H1 (cell line): ENCODE measurements around the gene XIRP1. TPM values are rescaled to one million over a fixed set of nuclear protein-coding genes. Genes with fewer than 3 reads are reported as not detected.

Source experiments
- CTCF ChIA-PET: fragments of 300-600 bp; sonication (Branson Sonifier 250); formaldehyde crosslinking; loops from one replicate; lab custom pipeline; 2021; ENCODE audit not compliant: partially characterized antibody; lab: Charles Lee
- POLR2A ChIA-PET: fragments of 300-600 bp; sonication (Branson Sonifier 250); formaldehyde crosslinking; loops from one replicate; lab custom pipeline; 2021; ENCODE audit warnings: inconsistent platforms; ENCODE audit not compliant: partially characterized antibody; lab: Charles Lee
- DNase-seq, 2 experiments: peaks; one replicate each; pipeline versions ENCODE4 v3.0.0 to v3.0.0-alpha.2; 2010 to 2022; ENCODE audit warnings: low spot score in 2 of 2, low read depth in 1 of 2, mixed read lengths in 1 of 2
- FAIRE-seq: peaks from 2 replicates; lab custom pipeline; 2011; peaks lifted over from hg19 to GRCh38; lab: Jason Lieb, UNC
- H2AFZ ChIP-seq: 2 replicates; pipeline ENCODE4 v1.8.1; 2012; ENCODE audit warnings: low read length, inconsistent platforms
- H2AK5ac ChIP-seq: 2 replicates; pipeline ENCODE4 v1.6.1; 2013; ENCODE audit warnings: low read depth, low read length
- H2BK120ac ChIP-seq: replicated peaks from 2 replicates; pipeline ENCODE3; 2013; ENCODE audit warnings: low read depth, low read length, inconsistent platforms
- H2BK12ac ChIP-seq: 2 replicates; pipeline ENCODE4 v1.6.1; 2013; ENCODE audit warnings: low read depth, low read length
- H2BK15ac ChIP-seq: 2 replicates; pipeline ENCODE4 v1.6.1; 2013; ENCODE audit warnings: low read length
- H2BK20ac ChIP-seq: 2 replicates; pipeline ENCODE4 v1.6.1; 2013; ENCODE audit warnings: low read length
- H2BK5ac ChIP-seq: 2 replicates; pipeline ENCODE4 v1.6.1; 2013; ENCODE audit warnings: low read depth, low read length
- H3K14ac ChIP-seq: 2 replicates; pipeline ENCODE4 v1.6.1; 2013; ENCODE audit warnings: inconsistent platforms; ENCODE audit not compliant: insufficient read length
- H3K18ac ChIP-seq: 2 replicates; pipeline ENCODE4 v1.6.1; 2013; ENCODE audit warnings: low read length; ENCODE audit errors: extremely low read depth
- H3K23ac ChIP-seq: 2 replicates; pipeline ENCODE4 v1.6.1; 2013; ENCODE audit warnings: inconsistent platforms; ENCODE audit not compliant: insufficient read length
- H3K23me2 ChIP-seq: 2 replicates; pipeline ENCODE4 v1.6.1; 2013; ENCODE audit warnings: low read depth, low read length
- H3K27ac ChIP-seq: 2 replicates; pipeline ENCODE4 v1.6.1; 2011; ENCODE audit warnings: low read depth, low read length, inconsistent platforms
- H3K27me3 ChIP-seq, 4 experiments: replicated peaks in 1 of 4; 1 replicate in 1 of 4; 2 replicates in 3 of 4; pipeline versions ENCODE4 v1.6.1 to v1.8.1; 2011 to 2013; ENCODE audit warnings: low read length in 3 of 4, mild to moderate bottlenecking in 3 of 4, inconsistent platforms in 2 of 4, mixed read lengths in 2 of 4, moderate library complexity in 1 of 4; ENCODE audit not compliant: control insufficient read depth in 3 of 4, insufficient read depth in 3 of 4; ENCODE audit errors: extremely low read depth in 1 of 4
- H3K36me3 ChIP-seq, 4 experiments: 2 replicates each; pipeline versions ENCODE4 v1.6.1 to v1.8.1; 2011 to 2013; ENCODE audit warnings: mild to moderate bottlenecking in 4 of 4, low read length in 3 of 4, moderate library complexity in 2 of 4, control low read depth in 1 of 4, inconsistent platforms in 1 of 4; ENCODE audit not compliant: insufficient read depth in 4 of 4, control insufficient read depth in 2 of 4
- H3K4ac ChIP-seq: replicated peaks from 2 replicates; pipeline ENCODE3; 2013; ENCODE audit warnings: low read length, low read depth, mixed read lengths, inconsistent platforms; ENCODE audit not compliant: insufficient read length
- H3K4me1 ChIP-seq, 4 experiments: replicated peaks in 1 of 4; 1 replicate in 1 of 4; 2 replicates in 3 of 4; pipeline versions ENCODE4 v1.6.1 to v1.8.1; 2011 to 2013; ENCODE audit warnings: low read length in 3 of 4, inconsistent platforms in 2 of 4, mixed read lengths in 1 of 4; ENCODE audit not compliant: insufficient read depth in 4 of 4, control insufficient read depth in 3 of 4
- H3K4me2 ChIP-seq, 2 experiments: 2 replicates each; pipeline versions ENCODE4 v1.6.1 to v1.8.1; 2011 to 2013; ENCODE audit warnings: low read depth in 2 of 2, low read length in 2 of 2, control low read depth in 1 of 2, inconsistent platforms in 1 of 2, mild to moderate bottlenecking in 1 of 2; ENCODE audit not compliant: insufficient read depth in 1 of 2
- H3K4me3 ChIP-seq, 4 experiments: fragments of 200-600, 300-600 bp in 1 of 4; sonication (generic), shearing (Covaris generic), sonication (Bioruptor Twin) in 1 of 4; 2 replicates each; pipeline versions ENCODE4 v1.5.1 to v1.8.1; 2011 to 2016; ENCODE audit warnings: low read length in 4 of 4, low read depth in 3 of 4, control low read depth in 2 of 4, inconsistent platforms in 2 of 4, mild to moderate bottlenecking in 2 of 4, mixed read lengths in 1 of 4, moderate library complexity in 1 of 4; ENCODE audit not compliant: insufficient read depth in 2 of 4; ENCODE audit errors: extremely low read depth in 1 of 4
- H3K56ac ChIP-seq: replicated peaks from 2 replicates; pipeline ENCODE3; 2013; ENCODE audit warnings: low read depth, mild to moderate bottlenecking, mixed read lengths, low read length, inconsistent platforms; ENCODE audit not compliant: insufficient read length
- H3K79me1 ChIP-seq: 2 replicates; pipeline ENCODE4 v1.6.1; 2013; ENCODE audit warnings: low read depth, low read length, control low read depth
- H3K79me2 ChIP-seq, 2 experiments: 2 replicates each; pipeline versions ENCODE4 v1.6.1 to v1.8.1; 2012 to 2013; ENCODE audit warnings: low read length in 2 of 2, mild to moderate bottlenecking in 2 of 2, inconsistent platforms in 1 of 2; ENCODE audit not compliant: insufficient read depth in 2 of 2, control insufficient read depth in 1 of 2
- H3K9ac ChIP-seq, 4 experiments: replicated peaks in 1 of 4; 1 replicate in 1 of 4; 2 replicates in 3 of 4; pipeline versions ENCODE4 v1.6.1 to v1.8.1; 2011 to 2013; ENCODE audit warnings: low read depth in 3 of 4, low read length in 3 of 4, control low read depth in 2 of 4, mild to moderate bottlenecking in 2 of 4, moderate library complexity in 2 of 4, inconsistent platforms in 1 of 4; ENCODE audit errors: extremely low read depth in 1 of 4
- H3K9me3 ChIP-seq, 2 experiments: 2 replicates each; pipeline versions ENCODE4 v1.6.1 to v1.8.1; 2012 to 2013; ENCODE audit warnings: mild to moderate bottlenecking in 2 of 2, moderate library complexity in 2 of 2, control low read depth in 1 of 2, inconsistent platforms in 1 of 2, low read depth in 1 of 2, low read length in 1 of 2, mixed read lengths in 1 of 2; ENCODE audit not compliant: insufficient read depth in 2 of 2
- H4K20me1 ChIP-seq, 2 experiments: replicated peaks in 1 of 2; 2 replicates each; pipeline versions ENCODE3 to v1.8.1; 2011 to 2013; ENCODE audit warnings: inconsistent platforms in 2 of 2, low read length in 2 of 2, mild to moderate bottlenecking in 1 of 2; ENCODE audit not compliant: insufficient read depth in 2 of 2, control insufficient read depth in 1 of 2
- H4K5ac ChIP-seq: 2 replicates; pipeline ENCODE4 v1.6.1; 2013; ENCODE audit warnings: low read length, low read depth, mixed read lengths, inconsistent platforms; ENCODE audit not compliant: insufficient read length
- H4K8ac ChIP-seq: 2 replicates; pipeline ENCODE4 v1.8.0; 2013; ENCODE audit warnings: mild to moderate bottlenecking, moderate library complexity, low read length, inconsistent platforms; ENCODE audit not compliant: insufficient read depth; ENCODE audit errors: extremely low read depth
- H4K91ac ChIP-seq: replicated peaks from 2 replicates; pipeline ENCODE3; 2013; ENCODE audit warnings: low read length, mixed read lengths, inconsistent platforms; ENCODE audit not compliant: insufficient read length
- ATF3 ChIP-seq: IDR thresholded peaks from 2 replicates; pipeline ENCODE4 v1.6.1; 2011; ENCODE audit warnings: low read depth, mild to moderate bottlenecking, low read length; ENCODE audit not compliant: insufficient read depth
- BACH1 ChIP-seq: IDR thresholded peaks from 2 replicates; pipeline ENCODE4 v1.6.1; 2012; ENCODE audit warnings: low read length, improper control_type of control experiment
- CHD1 ChIP-seq: IDR thresholded peaks from 2 replicates; pipeline ENCODE4 v1.6.1; 2012; ENCODE audit warnings: low read depth, low read length, improper control_type of control experiment
- CTBP2 ChIP-seq: IDR thresholded peaks from 2 replicates; pipeline ENCODE4 v1.7.0; 2011; ENCODE audit warnings: borderline replicate concordance, mild to moderate bottlenecking, moderate library complexity, mixed read lengths, low read length; ENCODE audit not compliant: insufficient read depth, insufficient read length
- HDAC2 ChIP-seq, 2 experiments: fragments of 300-600 bp in 1 of 2; sonication (generic) in 1 of 2; IDR thresholded peaks; 2 replicates each; pipeline ENCODE4 v1.6.1; 2011 to 2012; ENCODE audit warnings: low read depth in 2 of 2, low read length in 2 of 2, mild to moderate bottlenecking in 2 of 2, moderate library complexity in 2 of 2, borderline replicate concordance in 1 of 2, inconsistent platforms in 1 of 2
- HDAC6 ChIP-seq: IDR thresholded peaks from one replicate; pipeline ENCODE4 v1.7.1; 2012; ENCODE audit warnings: low read depth, mild to moderate bottlenecking, inconsistent platforms, low read length, moderate library complexity
- MAFK ChIP-seq: IDR thresholded peaks from 2 replicates; pipeline ENCODE4 v1.6.1; 2012; ENCODE audit warnings: low read depth, mild to moderate bottlenecking, improper control_type of control experiment, low read length
- POU5F1 ChIP-seq: IDR thresholded peaks from 2 replicates; pipeline ENCODE4 v1.6.1; 2011; ENCODE audit warnings: low read depth, mild to moderate bottlenecking, low read length, moderate library complexity
- RXRA ChIP-seq: IDR thresholded peaks from 2 replicates; pipeline ENCODE4 v1.6.1; 2011; ENCODE audit warnings: low read depth, mild to moderate bottlenecking, low read length, moderate library complexity; ENCODE audit not compliant: insufficient read depth
- SIN3A ChIP-seq, 2 experiments: IDR thresholded peaks in 1 of 2; conservative IDR thresholded peaks in 1 of 2; 2 replicates each; pipeline ENCODE4 v1.6.1; 2011 to 2012; ENCODE audit warnings: low read length in 2 of 2, improper control_type of control experiment in 1 of 2, low read depth in 1 of 2, mild to moderate bottlenecking in 1 of 2
- SP1 ChIP-seq: IDR thresholded peaks from 2 replicates; pipeline ENCODE4 v1.6.1; 2011; ENCODE audit warnings: low read depth, low read length
- SP2 ChIP-seq: IDR thresholded peaks from 2 replicates; pipeline ENCODE4 v1.6.1; 2012; ENCODE audit warnings: mild to moderate bottlenecking, low read length, inconsistent platforms
- WGBS, 2 experiments: shearing (Covaris generic) in 1 of 2; methylation state at CpG; one replicate each; pipeline versions ENCODE4 v1.1.6 to v1.1.7; 2013 to 2015; ENCODE audit warnings: low lambda C conversion rate in 2 of 2, mixed read lengths in 2 of 2, inconsistent platforms in 1 of 2, low coverage in 1 of 2, missing lambda C conversion rate in 1 of 2; ENCODE audit not compliant: insufficient replicate concordance in 2 of 2, insufficient coverage in 1 of 2, insufficient read length in 1 of 2; ENCODE audit errors: extremely low coverage in 1 of 2, missing lambda C conversion rate in 1 of 2; 5-methylcytosine and 5-hydroxymethylcytosine counted together
- polyA plus RNA-seq, 7 experiments: library from polyadenylated mRNA; depleted of rRNA in 3 of 7; stranded (reverse) in 5 of 7; unstranded in 2 of 7; fragments of >200 nt in 5 of 7; fragments of 200-250 nt in 2 of 7; gene quantifications; 1 replicate in 5 of 7; 2 replicates in 1 of 7; 4 replicates in 1 of 7; pipeline versions ENCODE4 v1.2.1 to v1.2.3, GENCODE V29; 2011 to 2013; ENCODE audit warnings: missing spikeins in 2 of 7, mixed read lengths in 2 of 7
- total RNA-seq: library from RNA; stranded (reverse); fragmentation: NEBNext Ultra II Directional; extraction: Animal tissue kit (Norgen Biotek cat#: 25700); gene quantifications from 2 replicates; pipeline ENCODE4 v1.2.1, GENCODE V29; 2021

XIRP1 gene
- total and polyA plus RNA-seq, 2 of the 8 experiments (the other 6 are each of a cell fraction or from before 2014, with no cell fraction given) = not detected

GRCh38 chr3:39140341-39140971, 51.9 kb downstream of the XIRP1 start:
- CTCF ChIA-PET = interaction anchor here (0.6 to 1.7 kb wide), 2 partner anchors 10 to 134 kb away, joined by 3 to 8 read pairs; no protein-coding TSS in a partner anchor
- H3K4ac ChIP-seq = no peak overlapping the region
- no peaks in the 10 kb centered on the region for H3K27me3 ChIP-seq
- peak overlapping the region; percentile 18; the same call in 1 of the 2 replicates for H2BK5ac ChIP-seq
- no peak overlapping the region for H4K91ac ChIP-seq
- H3K4me3 ChIP-seq = no peak overlapping the region
- H3K23ac ChIP-seq = no peak overlapping the region
- DNase-seq (no peak), FAIRE-seq (no peak)
- POLR2A ChIA-PET = interaction anchor here (2.8 kb wide), 1 partner anchor 10 kb away, joined by 16 read pairs; no protein-coding TSS in a partner anchor
- peaks cover 11 to 34% (median 21%) of the 10 kb centered on the region in 4 experiments; a peak in 6 of 8 replicates for H3K36me3 ChIP-seq
- no peaks in the 10 kb centered on the region for H3K23me2 ChIP-seq
- H3K79me2 ChIP-seq = no peaks in the 10 kb centered on the region
- H2BK12ac ChIP-seq = no peak overlapping the region
- H2BK120ac ChIP-seq = no peak overlapping the region
- peaks cover 0 to 12% of the 10 kb centered on the region in 2 experiments for H4K20me1 ChIP-seq
- H3K18ac ChIP-seq = no peak overlapping the region
- H2BK15ac ChIP-seq = no peak overlapping the region
- H3K56ac ChIP-seq = no peak overlapping the region
- 83% methylated on average over 2 of the region's 2 CpGs; no CpG with 5 or more reads in 1 of the 2 experiments for WGBS, 2 experiments
- no peak overlapping the region for H3K9ac ChIP-seq
- no peak overlapping the region for H3K27ac ChIP-seq
- H2AK5ac ChIP-seq = no peak overlapping the region
- H3K4me2 ChIP-seq = no peak overlapping the region
- no peak overlapping the region for H2BK20ac ChIP-seq
- peaks cover 2% of the 10 kb centered on the region; the same call in 1 of the 2 replicates for H3K79me1 ChIP-seq
- no peaks in the 10 kb centered on the region for H3K9me3 ChIP-seq
- peaks cover 0 to 3% (median 0%) of the 10 kb centered on the region in 4 experiments; a peak in 2 of 7 replicates for H3K4me1 ChIP-seq
- no peak overlapping the region for H3K14ac ChIP-seq
- no peak overlapping the region for H4K5ac ChIP-seq
- H2AFZ ChIP-seq = no peak overlapping the region
- no peak overlapping the region for H4K8ac ChIP-seq
- TF ChIP-seq POU5F1 = no peak
- TF ChIP-seq SIN3A (conservative IDR thresholded peaks at IDR 0.05 in 1 of 2, IDR thresholded peaks at IDR 0.05 in 1 of 2; ENCODE audit: low read depth in 1 of 2, low read length in 2 of 2) = no peak
- no peak for TF ChIP-seq HDAC6
- no peak for TF ChIP-seq MAFK
- no peak for TF ChIP-seq CTBP2
- no peak for TF ChIP-seq BACH1
- no peak for TF ChIP-seq ATF3
- no peak for TF ChIP-seq CHD1
- no peak for TF ChIP-seq RXRA
- TF ChIP-seq SP1 = no peak
- TF ChIP-seq SP2 = no peak
- no peak for TF ChIP-seq HDAC2 (IDR thresholded peaks at IDR 0.05; ENCODE audit: borderline replicate concordance in 1 of 2, low read depth in 2 of 2, low read length in 2 of 2)
